SK-N-SH treated with all-trans-retinoic acid at 6 μM for 48 hours (cell line): ENCODE data around the gene SDK2.

Experiments used
- ARNTL ChIP-seq: fragments of 450-650 bp; formaldehyde crosslinking; IDR thresholded peaks from 2 replicates; pipeline ENCODE4 v1.5.0; 2020; ENCODE audit warnings: low read depth, mild to moderate bottlenecking, moderate library complexity, borderline replicate concordance
- SNAI2 ChIP-seq: fragments of 250-450 bp; sonication (Bioruptor Pico); IDR thresholded peaks from 2 replicates; pipeline ENCODE4 v1.5.0; 2020; ENCODE audit warnings: mild to moderate bottlenecking, moderate library complexity
- ZFP3 ChIP-seq: fragments of 250-450 bp; sonication (Bioruptor Pico); IDR thresholded peaks from 2 replicates; pipeline ENCODE4 v1.5.0; 2020; ENCODE audit warnings: mild to moderate bottlenecking, moderate library complexity
- TF ChIP-seq, protein P1 (sequence below): fragments of 250-450 bp; sonication (Bioruptor Pico); IDR thresholded peaks from 2 replicates; pipeline ENCODE4 v1.8.0; 2020; ENCODE audit warnings: mild to moderate bottlenecking, moderate library complexity, borderline replicate concordance

DNA sequence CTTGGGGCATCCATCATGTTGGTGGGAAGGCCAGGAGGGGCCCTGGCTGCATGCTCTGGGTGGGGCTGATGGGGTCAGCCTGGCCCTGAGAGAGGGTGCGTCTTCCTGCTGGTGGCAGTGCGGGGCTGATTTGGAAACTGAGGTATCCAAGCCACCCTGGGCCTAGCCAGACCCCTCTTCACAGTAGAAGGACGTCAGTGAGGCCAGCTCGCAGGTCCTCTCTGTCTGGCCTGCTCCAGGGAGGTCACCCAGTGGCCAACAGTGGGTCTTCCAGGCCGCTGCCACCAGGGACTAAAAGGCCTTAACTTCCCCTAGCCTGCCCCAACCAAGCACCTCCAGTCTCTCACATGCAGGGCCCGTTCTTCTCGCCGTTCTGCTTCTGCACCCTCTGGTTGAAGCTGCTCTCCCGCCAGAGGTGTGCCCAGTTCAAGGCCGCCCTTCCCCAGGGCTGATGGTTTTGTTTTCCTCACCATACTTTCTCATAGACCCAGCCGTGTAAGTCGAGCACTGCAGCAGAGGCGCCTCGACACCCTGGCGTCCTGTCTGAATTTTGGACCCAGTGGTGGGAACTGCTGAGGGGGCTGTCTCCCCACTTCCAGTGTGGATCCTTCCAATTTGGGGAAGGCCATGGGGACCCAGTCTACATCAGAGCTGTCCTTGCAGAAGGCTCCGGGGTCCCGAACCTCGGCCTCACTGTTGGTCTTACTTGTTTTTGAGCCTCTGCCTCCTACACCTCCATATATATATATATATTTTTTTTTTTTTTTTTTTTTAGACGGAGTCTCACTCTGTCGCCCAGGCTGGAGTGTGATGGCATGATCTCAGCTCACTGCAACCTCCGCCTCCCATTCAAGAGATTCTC lies 289.6 kb downstream of the SDK2 start:
- no peak for TF ChIP-seq ARNTL (CRISPR knock-in tag)
- TF ChIP-seq, protein P1, sequence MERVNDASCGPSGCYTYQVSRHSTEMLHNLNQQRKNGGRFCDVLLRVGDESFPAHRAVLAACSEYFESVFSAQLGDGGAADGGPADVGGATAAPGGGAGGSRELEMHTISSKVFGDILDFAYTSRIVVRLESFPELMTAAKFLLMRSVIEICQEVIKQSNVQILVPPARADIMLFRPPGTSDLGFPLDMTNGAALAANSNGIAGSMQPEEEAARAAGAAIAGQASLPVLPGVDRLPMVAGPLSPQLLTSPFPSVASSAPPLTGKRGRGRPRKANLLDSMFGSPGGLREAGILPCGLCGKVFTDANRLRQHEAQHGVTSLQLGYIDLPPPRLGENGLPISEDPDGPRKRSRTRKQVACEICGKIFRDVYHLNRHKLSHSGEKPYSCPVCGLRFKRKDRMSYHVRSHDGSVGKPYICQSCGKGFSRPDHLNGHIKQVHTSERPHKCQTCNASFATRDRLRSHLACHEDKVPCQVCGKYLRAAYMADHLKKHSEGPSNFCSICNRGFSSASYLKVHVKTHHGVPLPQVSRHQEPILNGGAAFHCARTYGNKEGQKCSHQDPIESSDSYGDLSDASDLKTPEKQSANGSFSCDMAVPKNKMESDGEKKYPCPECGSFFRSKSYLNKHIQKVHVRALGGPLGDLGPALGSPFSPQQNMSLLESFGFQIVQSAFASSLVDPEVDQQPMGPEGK (CRISPR knock-in tag), result no peak
- no peak for TF ChIP-seq SNAI2 (CRISPR knock-in tag)
- TF ChIP-seq ZFP3 (CRISPR knock-in tag), result no peak
